HK-2 (cell line): ENCODE data around the gene EHBP1.
"Not testable (repeated sequence)": the region's sequence is repeated elsewhere in the genome, so short reads cannot be mapped to it uniquely, and the experiment has no call there.

Experiments
- DNase-seq: peaks from one replicate; pipeline ENCODE4 v3.0.0-alpha.2; 2018; ENCODE audit not compliant: unreplicated experiment

EHBP1 gene

DNA sequence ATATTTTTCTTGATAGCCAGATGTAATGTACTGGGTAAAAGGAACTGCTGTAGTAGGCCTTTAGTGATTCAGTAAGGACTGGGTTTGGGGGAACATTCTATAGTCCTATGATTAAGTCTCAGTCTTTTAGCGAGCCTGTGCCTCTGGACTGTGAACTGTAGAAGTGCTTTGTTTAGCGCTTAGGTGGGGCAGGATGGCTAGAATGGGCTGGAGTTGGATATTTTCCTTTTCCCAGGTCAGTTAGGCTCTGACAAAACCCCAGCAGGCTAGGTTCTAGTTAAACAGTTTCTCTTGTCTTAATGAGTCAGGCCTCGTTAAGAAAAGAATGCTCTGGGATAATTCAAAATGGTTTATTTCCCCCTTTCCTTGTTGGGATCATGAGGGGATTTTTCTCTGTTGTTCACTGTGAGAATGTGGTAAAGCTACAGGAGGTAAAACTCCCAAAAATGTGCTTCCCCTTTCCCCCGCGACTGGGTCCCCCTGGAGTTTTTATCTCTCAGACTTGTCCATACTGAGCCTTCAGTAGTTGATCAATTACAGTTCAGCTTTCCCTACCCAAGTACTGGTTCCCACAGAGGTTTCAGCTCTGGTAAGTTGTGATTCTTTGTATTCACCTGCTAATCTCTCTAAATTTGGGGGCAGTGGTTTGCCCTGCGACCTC, 31.5 kb downstream of the EHBP1 start:
- DNase-seq, result no peak

- no peak for DNase-seq
These were observed 33.7 kb downstream of the EHBP1 start for GRCh38 chr2:62738981-62739936.

DNA sequence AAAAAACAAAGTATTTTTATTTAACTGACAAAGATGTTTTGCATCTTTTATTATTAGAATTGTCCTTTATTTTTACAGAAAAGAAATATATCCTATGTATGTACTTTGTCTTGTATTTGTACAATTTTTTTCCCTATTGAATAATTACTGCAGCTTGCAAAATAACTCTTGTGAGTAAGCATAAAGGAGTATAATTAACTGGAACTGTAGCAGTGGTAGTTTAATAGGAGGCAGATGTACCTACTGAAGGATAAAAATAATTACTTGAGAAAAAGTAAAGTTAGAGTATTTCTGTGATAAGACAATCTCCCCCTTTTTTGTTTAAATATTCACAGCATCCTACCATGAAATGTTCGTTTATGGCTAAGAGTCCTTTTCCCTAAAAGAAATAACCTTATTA, 34.7 kb downstream of the EHBP1 start:
- DNase-seq, result no peak

- no peak for DNase-seq
These were observed 35.6 kb downstream of the EHBP1 start for GRCh38 chr2:62741127-62741526.

- DNase-seq, result no peak
These were observed 36.6 kb downstream of the EHBP1 start for GRCh38 chr2:62741954-62742722.

- no peak for DNase-seq
These were observed 38.0 kb downstream of the EHBP1 start for GRCh38 chr2:62743506-62743905.

DNA sequence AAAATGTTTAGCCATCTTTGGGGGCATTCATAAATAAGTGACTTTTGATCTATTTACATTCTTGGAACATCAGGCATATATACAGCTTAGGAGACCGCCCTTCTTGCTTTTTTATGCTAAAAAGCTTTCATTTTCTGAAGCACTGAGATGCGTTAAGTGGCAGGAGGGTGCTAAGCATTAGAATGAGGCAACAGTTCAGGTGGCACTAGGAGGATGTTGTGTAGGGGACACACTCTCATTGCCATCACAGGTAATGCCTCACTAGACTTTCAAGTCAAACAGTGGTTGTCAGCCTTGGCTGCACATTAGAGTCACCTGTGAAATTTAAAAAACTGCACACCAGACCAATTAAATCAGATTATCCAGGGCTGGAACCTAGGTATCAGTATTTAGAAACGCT, 39.1 kb downstream of the EHBP1 start:
- no peak for DNase-seq

DNA sequence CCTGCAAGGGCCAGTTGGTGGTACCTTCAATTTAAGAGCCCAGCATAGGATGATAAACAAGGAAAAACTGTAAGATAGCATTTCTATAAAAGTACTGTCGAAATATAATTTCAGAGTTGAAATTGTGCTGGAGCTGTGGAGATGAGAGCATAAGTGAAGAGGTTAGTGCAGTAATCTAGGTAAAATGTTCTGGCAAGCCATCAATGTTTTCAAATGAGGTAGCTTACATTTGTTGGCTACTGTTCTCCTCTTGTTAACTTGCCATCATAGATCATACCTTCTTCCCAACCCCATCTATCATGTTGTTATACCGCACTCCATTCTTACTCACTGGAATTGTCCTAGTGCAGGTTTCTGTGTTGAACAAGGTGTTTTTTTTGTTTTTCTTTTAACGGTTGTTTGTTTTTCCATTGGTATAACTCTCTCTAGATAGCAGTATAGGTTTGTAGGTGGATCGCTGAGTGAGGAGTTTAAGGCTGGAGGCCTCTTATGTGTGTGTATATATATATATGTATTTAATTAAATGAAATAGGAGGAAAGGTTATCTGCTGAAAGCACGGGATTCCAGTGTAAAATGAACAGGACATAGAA, 40.5 kb downstream of the EHBP1 start:
- no peak for DNase-seq

DNA sequence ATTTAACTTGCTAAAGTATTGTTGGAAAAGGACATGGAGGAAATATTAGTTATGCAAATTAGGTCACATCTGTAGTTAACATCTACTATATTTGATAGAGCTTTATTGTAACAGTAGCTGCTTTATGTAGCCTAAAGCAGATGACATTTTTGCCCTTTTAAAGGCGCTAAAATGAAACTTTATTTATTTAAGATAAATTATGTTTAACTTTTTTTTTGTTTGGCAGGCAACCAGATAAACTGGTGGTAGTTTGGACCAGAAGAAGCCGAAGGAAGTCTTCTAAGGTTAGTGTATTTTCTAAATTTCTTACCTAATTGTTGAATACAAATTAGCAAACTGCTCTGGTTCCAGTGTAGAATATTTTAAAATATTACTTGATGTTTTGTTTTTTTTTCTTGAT, 41.7 kb downstream of the EHBP1 start:
- DNase-seq, result no peak

DNA sequence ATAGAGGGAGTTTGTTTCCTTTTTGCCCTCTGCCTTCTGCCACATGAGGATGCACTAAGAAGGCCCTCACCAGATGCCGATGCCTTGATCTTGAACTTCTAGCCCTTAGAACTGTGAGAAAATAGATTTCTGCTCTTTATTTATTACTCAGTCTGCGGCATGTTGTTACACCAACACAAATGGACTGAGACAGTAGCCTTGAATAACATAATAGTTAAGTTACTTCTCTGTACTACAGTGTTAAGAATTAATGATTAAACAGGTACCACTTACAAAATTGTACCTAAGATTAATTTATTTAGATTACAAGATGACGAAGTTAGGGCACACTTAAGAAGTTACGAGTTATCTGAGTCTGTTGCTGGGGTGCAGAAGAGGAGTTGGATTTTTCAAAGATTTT, 42.4 kb downstream of the EHBP1 start:
- no peak for DNase-seq

GRCh38 chr2:62749111-62749510, 43.6 kb downstream of the EHBP1 start:
- DNase-seq, result not testable (repeated sequence)

- no peak for DNase-seq
These were observed 51.5 kb downstream of the EHBP1 start for GRCh38 chr2:62757029-62757428.

- DNase-seq, result no peak
These were observed 54.5 kb downstream of the EHBP1 start for GRCh38 chr2:62760026-62760425.

DNA sequence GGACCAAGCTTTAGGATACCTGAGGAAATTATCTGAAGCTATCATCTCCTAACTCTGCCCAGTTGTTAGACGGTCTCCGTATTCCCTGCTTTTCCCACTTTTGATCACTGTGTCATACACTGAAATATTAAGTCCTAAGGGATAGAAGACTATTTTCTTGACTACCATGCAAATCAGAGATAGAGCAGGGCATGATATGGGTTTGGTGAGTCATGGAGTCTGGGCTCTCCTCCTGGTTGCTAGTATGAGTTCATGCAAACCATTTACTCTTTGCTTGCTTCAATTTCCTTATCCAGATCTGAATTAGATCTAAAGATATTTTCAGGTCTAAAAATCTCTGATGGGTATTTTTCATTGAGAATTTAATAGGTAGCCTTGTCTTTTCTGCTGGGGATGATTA, 55.0 kb downstream of the EHBP1 start:
- DNase-seq, result no peak

DNA sequence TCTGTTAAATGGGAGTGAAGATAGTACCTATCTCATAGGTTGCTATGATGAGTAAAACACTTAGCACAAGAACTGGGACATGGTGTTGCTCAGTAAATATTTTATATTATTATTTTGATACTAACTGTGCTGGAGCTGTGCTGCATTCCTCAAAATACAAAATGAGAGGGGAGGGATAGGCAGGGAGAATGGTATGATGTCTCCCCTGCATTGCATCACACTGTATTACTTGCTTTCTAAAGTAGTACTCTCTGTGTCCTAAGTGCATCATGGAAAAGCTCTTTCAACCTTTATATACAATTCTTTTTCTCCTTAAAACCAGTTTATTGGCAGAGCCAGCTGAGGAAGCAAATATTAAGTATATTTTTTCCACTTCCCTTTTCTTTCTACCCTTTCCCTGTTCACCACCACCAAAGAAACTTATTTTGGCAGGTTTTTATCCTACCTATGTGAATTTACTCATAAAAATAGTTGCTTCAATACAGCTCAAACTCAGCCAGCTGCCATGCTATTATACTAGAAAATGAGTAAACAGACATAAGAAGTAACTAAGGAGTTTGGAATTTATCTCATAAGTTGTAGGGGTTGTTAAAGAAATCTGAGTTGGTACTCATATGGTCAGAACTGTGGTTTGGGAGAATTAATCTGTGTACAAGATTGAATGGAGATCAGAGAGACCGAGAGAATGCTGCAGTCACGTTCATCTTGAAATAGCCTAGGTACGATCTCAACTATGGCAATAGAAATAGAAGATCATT, 60.3 kb downstream of the EHBP1 start:
- DNase-seq, result no peak

- no peak for DNase-seq
These were observed 63.1 kb downstream of the EHBP1 start for GRCh38 chr2:62768615-62769014.

- no peak for DNase-seq
These were observed 65.1 kb downstream of the EHBP1 start for GRCh38 chr2:62770629-62771028.

DNA sequence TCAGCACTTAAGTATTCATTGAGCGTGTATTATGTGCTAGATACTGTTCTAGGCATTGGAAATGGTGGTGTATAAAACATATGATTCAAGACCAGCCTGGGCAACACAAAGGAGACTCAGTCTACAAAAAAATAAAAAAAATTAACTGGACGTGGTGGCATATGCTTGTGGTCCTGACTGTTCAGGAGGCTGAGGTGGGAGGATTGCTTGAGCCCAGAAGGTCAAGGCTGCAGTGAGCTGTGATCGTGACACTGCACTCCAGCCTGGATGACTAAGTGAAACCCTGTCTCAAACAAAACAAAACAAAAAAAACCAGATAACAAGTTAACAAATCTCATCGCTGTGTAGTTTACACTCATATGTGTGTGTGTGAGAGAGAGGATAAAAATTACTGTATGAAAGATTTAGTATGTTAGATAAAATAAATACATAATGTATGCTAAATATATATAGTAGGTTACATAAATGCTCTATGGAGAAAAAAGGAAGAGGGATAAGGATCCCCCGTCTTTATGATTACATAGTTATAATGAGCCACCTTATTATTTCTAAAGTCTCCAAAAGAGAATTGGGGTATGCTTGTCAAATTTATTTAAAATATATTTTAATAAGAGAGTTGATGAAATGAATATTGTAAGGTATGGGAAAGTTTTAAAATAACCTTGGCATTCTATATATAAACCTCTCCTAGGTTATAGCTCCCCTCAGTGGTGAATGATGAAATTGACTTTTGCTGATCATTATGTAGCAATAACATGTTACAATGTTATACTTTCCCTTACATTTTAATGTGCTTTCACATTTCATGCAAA, 69.2 kb downstream of the EHBP1 start:
- DNase-seq, result peak; percentile 34

GRCh38 chr2:62775367-62775668, 69.8 kb downstream of the EHBP1 start:
- DNase-seq, result no peak

DNA sequence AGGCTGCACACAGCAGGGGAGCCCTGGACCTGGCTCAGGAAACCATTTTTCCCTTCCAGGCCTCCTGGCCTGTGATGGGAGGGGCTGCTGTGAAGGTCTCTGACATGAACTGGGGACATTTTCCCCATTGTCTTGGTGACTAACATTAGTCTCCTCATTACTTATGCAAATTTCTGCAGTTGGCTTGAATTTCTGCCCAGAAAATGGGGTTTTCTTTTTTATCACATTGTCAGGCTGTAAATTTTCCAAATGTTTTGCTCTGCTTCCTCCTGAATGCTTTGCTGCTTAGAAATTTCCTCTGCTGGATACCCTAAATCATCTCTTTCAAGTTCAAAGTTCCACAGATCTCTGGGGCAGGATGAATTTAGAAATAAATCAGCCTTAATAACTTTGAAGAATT, 78.2 kb downstream of the EHBP1 start:
- DNase-seq, result no peak

GRCh38 chr2:62784341-62784740, 78.8 kb downstream of the EHBP1 start:
- DNase-seq, result no peak
